Rectal smooth muscle tissue (tissue), 1 donor: ENCODE data around the gene TUBG1.
"Not testable (repeated sequence)": the region's sequence is repeated elsewhere in the genome, so short reads cannot be mapped to it uniquely, and the experiment has no call there.

Source experiments
- H3K27ac ChIP-seq: one replicate; pipeline ENCODE4 v1.7.0; 2013; ENCODE audit warnings: low read depth, low read length, inconsistent platforms
- H3K27me3 ChIP-seq: one replicate; pipeline ENCODE4 v1.7.0; 2013; ENCODE audit warnings: low read length; ENCODE audit not compliant: control insufficient read depth, insufficient read depth
- H3K36me3 ChIP-seq: one replicate; pipeline ENCODE4 v1.7.0; 2013; ENCODE audit warnings: low read length; ENCODE audit not compliant: control insufficient read depth, insufficient read depth
- H3K4me1 ChIP-seq: one replicate; pipeline ENCODE4 v1.7.0; 2013; ENCODE audit warnings: low read length; ENCODE audit not compliant: control insufficient read depth, insufficient read depth
- H3K4me3 ChIP-seq: one replicate; pipeline ENCODE4 v1.7.0; 2013; ENCODE audit warnings: low read length
- H3K9ac ChIP-seq: one replicate; pipeline ENCODE4 v1.7.0; 2013; ENCODE audit warnings: low read length

The TUBG1 gene

DNA sequence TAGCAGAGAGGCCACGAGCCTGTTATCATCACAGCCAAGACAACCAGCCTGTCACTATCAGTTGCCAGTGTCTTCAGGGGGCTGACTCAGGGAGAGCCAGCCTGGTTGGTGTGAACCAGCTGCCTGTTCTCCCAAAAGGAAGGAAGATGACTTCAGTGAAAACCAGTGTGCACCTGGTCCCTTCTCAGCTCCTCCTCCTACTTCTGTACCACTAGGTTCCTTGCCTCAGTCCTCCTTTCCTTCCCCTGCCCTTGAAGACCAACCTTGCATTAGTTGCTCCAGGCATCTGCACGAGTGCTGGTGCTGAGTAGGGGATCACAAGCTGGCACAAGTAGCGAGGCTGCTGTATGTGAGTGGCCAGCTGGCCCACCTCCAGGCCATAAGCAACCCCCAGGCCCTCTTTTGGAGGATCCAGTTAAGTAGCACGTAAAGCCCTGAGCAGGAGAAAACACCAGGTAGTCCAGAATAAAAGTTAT is 8.5 kb downstream of the TUBG1 start:
- H3K27ac ChIP-seq, result no peak overlapping the region
- H3K4me1 ChIP-seq, result peaks cover 6% of the 10 kb centered on the region
- H3K27me3 ChIP-seq, result no peaks in the 10 kb centered on the region
- H3K4me3 ChIP-seq, result no peak overlapping the region
- no peak overlapping the region for H3K9ac ChIP-seq
- peaks cover 6% of the 10 kb centered on the region for H3K36me3 ChIP-seq

DNA sequence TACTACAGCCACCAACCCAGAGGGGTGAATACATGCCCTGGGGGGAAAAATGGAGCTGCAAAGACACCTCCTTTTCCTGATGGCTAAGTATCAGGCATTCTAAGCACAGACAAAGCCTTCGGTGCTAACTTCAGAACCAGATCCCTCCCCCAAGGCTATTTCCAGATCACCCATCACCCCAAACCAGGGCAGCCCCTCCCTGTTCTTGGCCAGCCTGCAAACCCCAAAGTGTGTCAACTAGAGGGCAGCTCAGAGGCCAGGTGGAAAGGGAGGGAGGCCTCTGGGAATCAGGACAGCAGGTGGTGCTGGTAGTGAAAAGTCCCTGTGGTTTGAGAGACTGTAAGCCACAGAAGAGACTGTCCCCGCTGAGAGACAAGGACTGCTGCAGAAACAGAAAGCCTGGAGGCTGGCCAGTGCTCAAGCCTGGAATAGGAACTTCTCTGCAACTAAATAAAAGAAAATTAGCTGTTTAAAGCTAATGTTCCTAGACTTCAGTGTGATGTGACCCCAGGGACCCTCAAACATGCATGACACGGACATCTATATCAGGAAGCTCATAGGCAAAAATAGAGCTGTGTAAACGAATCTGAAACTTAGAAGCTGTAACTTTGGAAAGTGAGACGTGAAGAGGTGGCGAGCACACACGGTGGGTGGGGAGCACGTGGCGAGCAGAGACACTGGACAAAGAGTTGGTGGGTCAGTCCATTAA is 9.1 kb downstream of the TUBG1 start:
- Histone ChIP-seq H3K27ac (no peak overlapping the region), H3K9ac (no peak overlapping the region)

DNA sequence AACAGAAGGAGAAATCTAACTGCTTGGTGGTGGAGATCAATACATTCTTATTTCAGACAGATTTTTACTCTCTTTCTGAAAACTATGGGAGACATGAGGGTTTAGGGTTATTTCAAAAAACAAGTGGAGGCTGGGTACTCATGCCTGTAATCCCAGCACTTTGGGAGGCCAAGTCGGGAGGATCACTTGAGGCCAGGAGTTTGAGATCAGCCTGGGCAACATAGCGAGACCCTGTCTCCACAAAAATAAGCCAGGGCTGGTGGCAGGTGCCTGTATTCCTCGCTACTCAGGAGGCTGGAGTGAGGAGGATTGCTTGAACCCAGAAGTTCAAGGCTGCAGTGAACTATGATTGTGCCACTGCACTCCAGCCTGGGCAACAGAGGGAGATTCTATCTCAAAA is 12.5 kb downstream of the TUBG1 start:
- not testable (repeated sequence) for H3K27ac ChIP-seq, H3K9ac ChIP-seq, H3K4me1 ChIP-seq, H3K27me3 ChIP-seq, H3K36me3 ChIP-seq, H3K4me3 ChIP-seq

More for the DNA sequence above, 9.1 kb downstream of the TUBG1 start:
- no peak overlapping the region for H3K4me3 ChIP-seq
- H3K4me1 ChIP-seq, result peaks cover 6% of the 10 kb centered on the region
- no peaks in the 10 kb centered on the region for H3K27me3 ChIP-seq
- H3K36me3 ChIP-seq, result peaks cover 6% of the 10 kb centered on the region

- Histone ChIP-seq H3K4me3 (no peak overlapping the region), H3K36me3 (no peaks in the 10 kb centered on the region), H3K9ac (no peak overlapping the region), H3K27ac (no peak overlapping the region), H3K4me1 (peaks cover 2% of the 10 kb centered on the region), H3K27me3 (no peaks in the 10 kb centered on the region)
Observed at GRCh38 chr17:42623271-42623670, 13.8 kb downstream of the TUBG1 start.

DNA sequence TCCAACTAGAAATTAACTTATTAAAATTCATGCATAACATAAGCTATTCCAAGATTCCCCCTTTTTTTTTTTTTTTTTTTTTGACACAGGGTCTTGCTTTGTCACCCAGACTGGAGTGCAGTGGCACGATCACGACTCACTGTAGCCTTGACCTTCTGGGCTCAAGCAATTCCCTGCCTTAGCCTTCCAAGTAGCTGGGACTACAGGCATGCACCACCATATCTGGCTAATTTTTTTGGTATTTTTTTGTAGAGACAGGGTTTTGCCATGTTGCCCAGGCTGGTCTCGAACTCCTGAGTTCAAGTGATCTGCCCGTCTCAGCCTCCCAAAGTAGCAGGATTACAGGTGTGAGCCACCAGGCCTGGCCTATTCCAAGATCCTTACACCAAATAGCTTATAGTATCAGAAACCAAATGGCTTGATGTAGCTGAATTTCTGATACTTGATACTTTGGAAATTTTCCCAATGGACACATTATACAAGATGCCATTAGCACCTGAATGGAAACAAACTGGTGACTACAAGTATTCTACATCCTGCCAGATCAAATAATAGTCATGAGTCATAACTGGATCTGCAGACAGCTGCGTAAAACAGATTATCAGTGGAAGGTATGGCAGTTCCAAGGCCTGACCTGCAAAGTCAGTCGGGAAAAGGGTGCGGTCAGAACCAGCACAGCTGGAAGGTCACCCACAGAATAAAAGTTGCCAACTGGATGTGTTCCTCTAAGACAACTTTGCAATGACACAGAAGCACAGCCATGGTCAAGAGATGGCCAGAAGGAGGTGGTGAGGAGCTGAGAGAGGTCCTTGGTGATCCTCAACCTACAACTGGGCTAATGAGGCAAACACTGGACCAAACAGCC is 14.5 kb downstream of the TUBG1 start:
- no peaks in the 10 kb centered on the region for H3K4me1 ChIP-seq
- no peak overlapping the region for H3K9ac ChIP-seq
- no peaks in the 10 kb centered on the region for H3K36me3 ChIP-seq
- no peak overlapping the region for H3K4me3 ChIP-seq
- no peak overlapping the region for H3K27ac ChIP-seq
- no peaks in the 10 kb centered on the region for H3K27me3 ChIP-seq

DNA sequence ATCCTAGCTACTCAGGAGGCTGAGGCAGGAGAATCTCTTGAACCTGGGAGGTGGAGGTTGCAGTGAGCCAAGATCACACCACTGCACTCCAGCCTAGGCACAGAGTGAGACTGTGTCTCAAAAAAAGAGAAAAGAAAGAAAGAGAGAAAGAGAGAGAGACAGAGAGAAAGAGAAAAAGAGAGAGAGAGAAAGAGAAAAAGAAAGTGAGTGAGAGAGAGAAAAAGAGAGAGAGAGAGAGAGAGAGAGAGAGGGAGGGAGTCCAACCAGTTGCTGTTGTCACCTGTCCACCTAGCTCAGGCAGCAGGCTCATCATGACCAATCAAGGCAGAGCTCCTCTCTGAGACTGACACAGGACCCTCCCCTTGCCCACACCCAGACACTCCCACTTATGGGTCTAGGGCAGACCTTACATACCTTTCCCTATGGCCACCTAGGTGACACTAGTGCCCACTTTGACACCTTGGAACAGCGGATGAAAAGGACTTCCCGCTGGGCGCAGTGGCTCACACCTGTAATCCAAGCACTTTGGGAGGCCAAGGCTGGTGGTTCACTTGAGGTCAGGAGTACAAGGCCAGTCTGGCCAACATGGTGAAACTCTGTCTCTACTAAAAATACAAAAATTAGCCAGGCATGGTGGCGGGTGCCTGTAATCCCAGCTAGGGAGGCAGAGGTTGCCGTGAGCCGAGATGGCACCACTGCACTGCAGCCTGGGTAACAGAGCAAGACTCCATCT is 17.7 kb downstream of the TUBG1 start:
- H3K36me3 ChIP-seq, H3K4me1 ChIP-seq, H3K27ac ChIP-seq, H3K27me3 ChIP-seq, H3K9ac ChIP-seq, H3K4me3 ChIP-seq: not testable (repeated sequence)

- Histone ChIP-seq H3K36me3 (no peaks in the 10 kb centered on the region), H3K4me3 (no peak overlapping the region), H3K9ac (no peak overlapping the region), H3K27ac (no peak overlapping the region), H3K27me3 (no peaks in the 10 kb centered on the region), H3K4me1 (no peaks in the 10 kb centered on the region)
Observed at GRCh38 chr17:42629411-42630009, 20.0 kb downstream of the TUBG1 start.

DNA sequence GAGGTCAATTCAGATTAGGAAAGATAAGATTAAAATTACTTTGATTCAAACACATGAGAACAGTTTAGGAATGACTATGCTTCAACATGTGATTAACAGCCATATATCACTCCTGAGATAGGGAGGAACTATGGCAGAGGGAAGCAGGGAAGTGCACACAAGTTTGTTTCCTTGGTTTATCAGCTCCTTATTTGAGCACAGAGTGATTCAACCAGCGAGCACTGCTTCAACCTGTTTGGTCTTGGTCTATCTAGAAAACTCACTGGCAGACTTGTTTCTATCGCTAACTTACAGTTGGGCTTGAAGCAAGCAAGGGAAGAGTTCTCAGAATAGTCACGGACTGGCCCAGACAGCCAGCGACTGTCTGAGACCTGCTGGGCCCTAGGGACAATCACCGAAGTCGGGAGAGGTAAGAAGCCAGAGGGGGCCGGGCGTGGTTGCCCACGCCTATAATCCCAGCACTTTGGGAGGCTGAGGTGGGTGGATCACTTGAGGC is 23.5 kb downstream of the TUBG1 start:
- no peak overlapping the region for H3K9ac ChIP-seq
- H3K4me3 ChIP-seq, result no peak overlapping the region
- H3K27ac ChIP-seq, result no peak overlapping the region
- no peaks in the 10 kb centered on the region for H3K4me1 ChIP-seq
- H3K27me3 ChIP-seq, result no peaks in the 10 kb centered on the region
- H3K36me3 ChIP-seq, result no peaks in the 10 kb centered on the region

- Histone ChIP-seq H3K4me1 (no peaks in the 10 kb centered on the region), H3K27ac (no peak overlapping the region), H3K27me3 (no peaks in the 10 kb centered on the region), H3K4me3 (no peak overlapping the region), H3K9ac (no peak overlapping the region), H3K36me3 (no peaks in the 10 kb centered on the region)
Observed at GRCh38 chr17:42639525-42640113, 30.1 kb downstream of the TUBG1 start.

DNA sequence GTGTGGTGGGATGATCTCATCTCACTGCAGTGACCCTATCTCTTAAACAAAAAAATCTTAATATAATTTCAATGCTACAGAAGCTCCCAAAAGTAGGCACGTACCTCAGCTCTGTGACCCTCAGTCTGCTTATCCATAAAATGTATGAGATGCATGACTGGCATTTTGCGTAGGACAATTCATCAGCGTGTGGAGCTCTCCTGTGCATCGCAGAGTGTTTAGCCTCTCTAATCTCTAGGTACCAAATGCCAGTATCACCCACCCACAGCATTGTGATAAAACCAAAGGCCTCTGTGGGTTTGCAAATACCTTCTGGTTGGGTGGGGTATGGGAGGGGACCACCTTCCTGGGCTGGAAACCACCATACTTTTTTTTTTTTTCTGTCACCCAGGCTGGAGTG is 30.6 kb downstream of the TUBG1 start:
- Histone ChIP-seq H3K4me3 (no peak overlapping the region), H3K4me1 (no peaks in the 10 kb centered on the region), H3K36me3 (no peaks in the 10 kb centered on the region), H3K27me3 (no peaks in the 10 kb centered on the region), H3K9ac (no peak overlapping the region), H3K27ac (no peak overlapping the region)

GRCh38 chr17:42642336-42642735 is 32.9 kb downstream of the TUBG1 start:
- Histone ChIP-seq H3K4me3 (no peak overlapping the region), H3K27me3 (no peaks in the 10 kb centered on the region), H3K36me3 (no peaks in the 10 kb centered on the region), H3K9ac (no peak overlapping the region), H3K4me1 (no peaks in the 10 kb centered on the region), H3K27ac (no peak overlapping the region)

- no peaks in the 10 kb centered on the region for H3K27me3 ChIP-seq
- H3K27ac ChIP-seq, result no peak overlapping the region
- H3K4me3 ChIP-seq, result no peak overlapping the region
- H3K4me1 ChIP-seq, result no peaks in the 10 kb centered on the region
- no peaks in the 10 kb centered on the region for H3K36me3 ChIP-seq
- H3K9ac ChIP-seq, result no peak overlapping the region
Observed at GRCh38 chr17:42647778-42648177, 38.3 kb downstream of the TUBG1 start.
